Measurements from ENCODE around the gene AXL.

GRCh38 chr19:41194157-41194552, 24.9 kb upstream of the AXL start:
- TF ChIP-seq, protein P1, sequence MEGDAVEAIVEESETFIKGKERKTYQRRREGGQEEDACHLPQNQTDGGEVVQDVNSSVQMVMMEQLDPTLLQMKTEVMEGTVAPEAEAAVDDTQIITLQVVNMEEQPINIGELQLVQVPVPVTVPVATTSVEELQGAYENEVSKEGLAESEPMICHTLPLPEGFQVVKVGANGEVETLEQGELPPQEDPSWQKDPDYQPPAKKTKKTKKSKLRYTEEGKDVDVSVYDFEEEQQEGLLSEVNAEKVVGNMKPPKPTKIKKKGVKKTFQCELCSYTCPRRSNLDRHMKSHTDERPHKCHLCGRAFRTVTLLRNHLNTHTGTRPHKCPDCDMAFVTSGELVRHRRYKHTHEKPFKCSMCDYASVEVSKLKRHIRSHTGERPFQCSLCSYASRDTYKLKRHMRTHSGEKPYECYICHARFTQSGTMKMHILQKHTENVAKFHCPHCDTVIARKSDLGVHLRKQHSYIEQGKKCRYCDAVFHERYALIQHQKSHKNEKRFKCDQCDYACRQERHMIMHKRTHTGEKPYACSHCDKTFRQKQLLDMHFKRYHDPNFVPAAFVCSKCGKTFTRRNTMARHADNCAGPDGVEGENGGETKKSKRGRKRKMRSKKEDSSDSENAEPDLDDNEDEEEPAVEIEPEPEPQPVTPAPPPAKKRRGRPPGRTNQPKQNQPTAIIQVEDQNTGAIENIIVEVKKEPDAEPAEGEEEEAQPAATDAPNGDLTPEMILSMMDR (IDR thresholded peaks at IDR 0.05), result no peak
- no peak for TF ChIP-seq POLR2A (IDR thresholded peaks at IDR 0.05)

Measured in Peyer's patch (tissue), 4 donors.